GM21737 (cell line): ENCODE measurements around the gene GTF3C5.
"Not testable (repeated sequence)": the region's sequence is repeated elsewhere in the genome, so short reads cannot be mapped to it uniquely, and the experiment has no call there.

Source experiments
- ATAC-seq: cut with Tn5 transposase; IDR thresholded peaks from one replicate; pipeline ENCODE4 v1.9.1; 2021; ENCODE audit warnings: mild to moderate bottlenecking, moderate library complexity; ENCODE audit not compliant: unreplicated experiment

GTF3C5 gene, protein sequence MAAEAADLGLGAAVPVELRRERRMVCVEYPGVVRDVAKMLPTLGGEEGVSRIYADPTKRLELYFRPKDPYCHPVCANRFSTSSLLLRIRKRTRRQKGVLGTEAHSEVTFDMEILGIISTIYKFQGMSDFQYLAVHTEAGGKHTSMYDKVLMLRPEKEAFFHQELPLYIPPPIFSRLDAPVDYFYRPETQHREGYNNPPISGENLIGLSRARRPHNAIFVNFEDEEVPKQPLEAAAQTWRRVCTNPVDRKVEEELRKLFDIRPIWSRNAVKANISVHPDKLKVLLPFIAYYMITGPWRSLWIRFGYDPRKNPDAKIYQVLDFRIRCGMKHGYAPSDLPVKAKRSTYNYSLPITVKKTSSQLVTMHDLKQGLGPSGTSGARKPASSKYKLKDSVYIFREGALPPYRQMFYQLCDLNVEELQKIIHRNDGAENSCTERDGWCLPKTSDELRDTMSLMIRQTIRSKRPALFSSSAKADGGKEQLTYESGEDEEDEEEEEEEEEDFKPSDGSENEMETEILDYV

GRCh38 chr9:133030317-133031129 is at the start of gene GTF3C5:
TSS of gene GTF3C5 (plus strand) at chr9:133030997. CDS start at chr9:133031012, 15 bp downstream.
- peak; percentile 94 for ATAC-seq

DNA sequence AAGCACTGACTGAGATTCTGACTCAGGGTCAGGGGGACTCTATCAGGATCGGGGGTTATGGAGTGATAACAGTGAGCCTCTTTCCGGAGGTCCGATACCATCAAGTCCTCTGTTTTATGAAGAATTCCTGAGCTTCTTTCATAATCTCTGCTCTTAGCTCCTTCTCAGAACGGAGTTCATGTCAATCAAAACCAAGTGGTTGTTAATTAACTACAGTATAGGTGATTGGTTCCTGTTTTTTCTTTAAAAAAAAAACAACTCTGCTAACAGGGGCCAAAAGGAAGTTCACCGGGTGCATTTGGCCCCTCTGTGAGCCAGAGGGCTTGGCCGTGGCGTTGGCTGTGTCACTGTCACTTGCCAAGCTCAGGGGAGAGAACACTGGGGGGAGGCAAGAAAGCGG is 48.3 kb upstream of the GTF3C5 start:
- no peak for ATAC-seq

- ATAC-seq, result no peak
Observed at GRCh38 chr9:132983491-132984201, 47.2 kb upstream of the GTF3C5 start.

DNA sequence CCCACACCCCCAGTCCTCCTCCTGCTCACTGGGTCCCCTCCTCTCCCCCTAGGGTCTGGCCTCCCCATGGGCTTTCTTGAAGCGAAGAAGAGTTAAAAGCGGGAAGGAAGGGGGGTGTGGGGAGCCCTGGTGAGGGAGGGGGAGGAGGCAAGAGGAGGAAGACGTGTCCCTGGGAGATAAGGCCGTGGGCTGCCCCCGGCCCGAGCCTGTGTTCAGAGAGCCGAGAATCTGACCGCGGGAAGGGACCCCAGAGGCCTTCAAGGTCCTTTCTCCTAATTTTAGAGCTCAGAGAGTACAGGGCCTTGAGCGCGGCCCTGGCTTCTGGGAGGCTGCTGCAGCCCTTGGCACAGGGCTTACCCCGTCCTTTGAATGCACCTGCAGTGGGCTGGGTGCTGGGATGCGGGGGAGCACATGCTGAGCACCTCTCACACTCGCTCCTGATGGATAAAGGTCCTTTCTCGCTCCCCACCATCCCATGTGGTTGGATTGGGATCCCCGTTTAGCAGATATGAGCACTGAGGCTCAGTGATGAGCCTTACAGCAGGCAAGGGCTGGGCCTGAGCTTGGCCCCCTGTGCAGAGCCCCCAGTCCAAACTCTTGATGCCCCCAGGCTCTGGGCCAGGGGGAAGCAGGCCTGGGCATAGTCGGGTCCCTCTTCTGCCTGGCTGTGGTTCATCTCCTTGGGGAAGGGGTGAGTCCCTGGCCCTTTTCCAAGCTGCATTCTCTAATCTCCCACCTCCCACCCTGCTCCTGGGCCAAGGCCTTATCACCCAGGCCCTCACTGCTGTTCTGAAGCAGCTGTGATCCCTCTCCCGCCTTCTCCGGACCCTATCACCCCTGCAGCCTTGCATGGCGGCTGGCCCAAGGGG is 46.4 kb upstream of the GTF3C5 start:
- ATAC-seq, result no peak

DNA sequence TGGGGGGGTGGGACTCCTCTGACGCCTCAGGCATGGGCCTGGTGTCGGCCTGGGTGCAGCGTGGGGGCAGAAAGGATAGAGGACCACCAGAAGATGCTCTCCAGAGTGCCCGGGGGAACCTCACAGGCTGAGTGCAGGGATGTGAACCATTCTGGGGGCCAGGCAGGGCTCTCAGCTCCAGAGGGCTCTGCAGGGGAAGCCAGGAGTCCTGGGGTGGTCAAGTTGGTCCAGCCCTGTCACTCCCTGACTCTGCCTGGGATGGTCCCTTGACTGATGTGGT is 45.8 kb upstream of the GTF3C5 start:
- no peak for ATAC-seq

DNA sequence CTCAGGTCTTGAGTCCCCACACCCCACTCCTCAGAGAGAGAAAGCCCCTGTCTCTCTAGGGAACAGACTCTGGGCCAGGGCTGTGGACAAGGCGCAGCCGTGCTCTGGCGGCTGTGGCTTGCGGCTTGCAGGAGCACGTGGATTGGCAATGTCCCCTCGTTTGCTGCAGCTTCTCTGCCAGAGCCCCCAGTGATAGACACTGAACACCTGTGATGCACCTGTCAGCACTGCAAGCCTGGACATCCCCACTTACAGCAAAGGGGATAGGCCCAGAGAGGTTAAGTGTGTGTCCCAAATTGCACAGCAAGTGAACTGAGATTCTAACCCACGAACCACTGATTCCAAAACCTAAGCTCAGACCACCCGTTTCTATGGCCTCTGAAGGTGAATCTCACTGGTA is 45.3 kb upstream of the GTF3C5 start:
- no peak for ATAC-seq

- no peak for ATAC-seq
Observed at GRCh38 chr9:132986114-132986513, 44.7 kb upstream of the GTF3C5 start.

DNA sequence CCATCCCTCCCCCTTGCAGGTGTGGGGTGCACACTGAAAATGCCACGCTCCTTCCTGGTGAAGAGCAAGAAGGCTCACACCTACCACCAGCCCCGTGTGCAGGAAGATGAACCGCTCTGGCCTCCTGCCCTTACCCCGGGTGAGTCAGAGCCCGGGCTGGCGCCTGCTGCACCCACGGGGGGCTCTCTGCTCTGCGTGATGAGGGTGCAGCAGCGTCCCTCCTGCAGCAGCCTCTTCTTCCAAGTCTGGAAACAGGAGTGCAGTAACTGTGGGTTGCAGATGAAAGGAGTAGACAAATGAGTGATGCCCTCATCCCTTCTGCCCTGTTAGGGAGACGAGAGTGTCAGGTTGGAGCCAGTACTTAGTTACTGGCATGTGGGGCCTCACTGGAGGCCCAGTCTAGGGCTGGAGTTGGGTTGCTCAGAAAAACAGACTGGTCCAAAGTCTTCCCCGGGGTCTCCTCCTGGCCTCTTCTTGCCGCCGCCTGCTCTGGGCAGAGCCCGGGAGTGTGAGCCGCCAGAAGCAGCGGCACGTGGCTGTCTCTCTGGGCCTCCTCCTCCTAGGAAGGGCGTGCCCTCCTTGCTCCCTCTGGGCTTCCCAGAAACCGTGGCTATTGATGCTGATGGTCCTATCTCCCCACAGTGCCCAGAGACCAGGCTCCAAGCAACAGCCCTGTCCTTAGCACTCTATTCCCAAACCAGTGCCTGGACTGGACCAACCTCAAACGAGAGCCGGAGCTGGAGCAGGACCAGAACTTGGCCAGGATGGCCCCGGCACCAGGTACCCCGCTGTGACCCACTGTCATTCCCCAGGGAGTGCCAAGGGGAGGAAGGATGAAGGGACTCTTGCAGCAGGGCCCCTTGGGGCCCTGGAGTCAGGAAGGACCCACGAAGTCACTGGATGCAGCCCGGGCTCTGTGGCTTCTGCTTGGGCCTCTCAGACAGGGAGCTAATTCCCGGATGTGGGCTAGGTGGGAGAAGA is 43.9 kb upstream of the GTF3C5 start:
- ATAC-seq, result no peak

DNA sequence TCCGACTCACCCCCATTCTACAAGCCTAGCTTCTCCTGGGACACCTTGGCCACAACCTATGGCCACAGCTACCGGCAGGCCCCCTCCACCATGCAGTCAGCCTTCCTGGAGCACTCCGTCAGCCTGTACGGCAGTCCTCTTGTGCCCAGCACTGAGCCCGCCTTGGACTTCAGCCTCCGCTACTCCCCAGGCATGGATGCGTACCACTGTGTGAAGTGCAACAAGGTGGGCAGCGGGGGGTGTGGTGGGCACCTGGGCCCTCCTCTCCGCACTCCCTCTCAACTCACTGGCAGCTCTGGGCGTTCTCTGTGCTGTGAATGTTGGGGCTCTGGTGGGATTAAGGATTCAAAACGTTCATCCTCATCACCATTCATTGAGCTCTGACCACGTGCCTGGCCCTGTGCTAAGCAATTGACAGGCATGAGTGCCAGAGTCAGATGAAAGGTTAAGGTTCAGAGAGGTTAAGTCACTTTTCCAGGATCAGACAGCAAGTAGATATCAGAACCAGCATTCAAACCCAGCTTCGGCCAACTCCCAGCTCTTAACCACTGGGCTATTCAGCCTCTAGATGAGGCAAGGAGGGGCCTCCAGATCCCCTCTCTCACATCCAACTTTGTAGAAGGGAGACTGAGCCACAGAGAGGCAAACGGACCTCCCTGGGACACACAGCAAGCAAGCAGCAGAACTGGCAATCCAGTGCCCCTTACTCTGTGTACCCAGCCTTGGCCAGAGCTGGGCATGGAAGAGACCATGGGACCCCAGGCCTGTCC is 42.4 kb upstream of the GTF3C5 start:
- no peak for ATAC-seq

DNA sequence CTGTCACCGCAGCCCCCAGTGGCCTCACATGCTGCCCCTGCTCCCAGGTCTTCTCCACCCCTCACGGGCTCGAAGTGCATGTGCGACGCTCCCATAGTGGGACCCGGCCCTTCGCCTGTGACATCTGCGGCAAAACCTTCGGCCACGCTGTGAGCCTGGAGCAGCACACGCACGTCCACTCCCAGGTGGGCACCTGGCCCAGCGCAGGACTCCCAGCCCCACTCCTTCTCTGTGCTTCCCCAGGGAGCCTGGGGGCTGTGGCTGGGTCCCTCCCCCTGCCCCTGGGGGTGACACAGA is 41.8 kb upstream of the GTF3C5 start:
- no peak for ATAC-seq

DNA sequence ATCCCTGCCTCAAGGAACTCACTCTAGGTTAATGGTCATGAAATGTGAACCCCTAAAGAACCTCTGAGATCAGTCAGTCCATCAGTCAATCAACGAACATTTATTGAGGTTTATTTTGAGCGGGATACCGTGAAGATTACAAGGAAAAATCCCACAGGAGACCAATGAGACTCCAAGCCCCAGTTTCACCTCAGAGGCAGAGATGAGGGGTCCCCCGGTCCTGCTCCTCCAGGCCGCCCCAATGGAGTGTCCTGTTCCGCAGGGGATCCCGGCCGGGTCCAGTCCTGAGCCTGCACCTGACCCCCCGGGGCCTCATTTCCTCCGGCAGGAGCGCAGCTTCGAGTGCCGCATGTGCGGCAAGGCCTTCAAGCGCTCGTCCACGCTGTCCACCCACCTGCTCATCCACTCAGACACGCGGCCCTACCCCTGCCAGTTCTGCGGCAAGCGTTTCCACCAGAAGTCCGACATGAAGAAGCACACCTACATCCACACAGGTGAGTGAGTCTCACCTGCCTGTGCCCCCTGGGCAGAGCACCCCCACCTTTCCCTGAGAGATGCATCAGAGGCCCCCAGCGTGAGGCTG is 41.3 kb upstream of the GTF3C5 start:
- ATAC-seq, result no peak

GRCh38 chr9:132989998-132990557 is 40.7 kb upstream of the GTF3C5 start:
- ATAC-seq, result not testable (repeated sequence)

DNA sequence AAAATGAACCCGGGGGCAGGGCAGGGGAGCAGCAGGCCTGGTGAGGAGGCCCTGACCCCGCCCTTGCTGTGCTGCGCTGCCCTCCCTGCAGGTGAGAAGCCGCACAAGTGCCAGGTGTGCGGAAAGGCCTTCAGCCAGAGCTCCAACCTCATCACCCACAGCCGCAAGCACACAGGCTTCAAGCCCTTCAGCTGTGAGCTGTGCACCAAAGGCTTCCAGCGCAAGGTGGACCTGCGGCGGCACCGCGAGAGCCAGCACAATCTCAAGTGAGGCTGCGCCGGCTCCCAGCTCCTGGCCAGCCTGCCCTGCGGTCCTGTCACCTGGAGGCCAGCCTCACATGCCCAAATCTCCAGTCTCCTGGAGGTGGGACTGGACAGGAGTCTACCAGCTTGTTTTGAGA is 40.0 kb upstream of the GTF3C5 start:
- no peak for ATAC-seq

- no peak for ATAC-seq
Observed at GRCh38 chr9:132991351-132992300, 39.2 kb upstream of the GTF3C5 start.

- ATAC-seq, result no peak
Observed at GRCh38 chr9:132993511-132993939, 37.3 kb upstream of the GTF3C5 start.

DNA sequence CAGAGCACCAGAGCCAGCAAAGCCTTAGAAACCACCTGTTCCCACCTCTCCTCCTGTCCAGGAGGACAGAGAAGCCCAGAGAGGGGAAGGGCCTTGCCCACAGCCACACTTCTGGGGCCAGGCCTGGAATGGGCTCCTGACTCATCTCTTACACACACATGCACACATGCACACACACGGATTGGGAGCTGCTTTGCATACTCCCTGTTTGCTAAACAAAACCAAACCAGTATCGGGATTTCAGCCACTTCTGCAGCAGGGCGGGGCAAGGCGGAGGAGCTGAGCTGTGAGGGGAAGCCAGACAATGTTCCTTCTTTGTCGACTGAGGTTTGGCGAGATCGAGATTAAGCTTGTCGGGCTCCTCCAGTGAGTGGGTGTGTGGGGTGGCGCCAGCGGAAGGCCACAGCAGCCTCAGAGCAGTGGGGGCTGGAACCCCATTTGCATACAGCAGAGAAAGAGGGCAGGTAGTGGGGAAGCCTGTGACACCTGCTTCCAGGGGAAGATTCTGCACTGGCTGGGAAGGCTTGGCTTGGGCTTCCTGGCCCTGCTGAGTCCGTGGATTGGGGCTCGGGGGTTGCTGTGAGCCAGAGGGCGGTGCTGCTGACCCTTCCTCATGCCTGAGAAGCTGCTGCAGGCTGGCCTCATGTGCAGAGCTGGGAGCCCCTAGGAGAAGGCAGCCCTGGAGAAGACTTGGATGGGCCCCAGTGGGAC is 36.2 kb upstream of the GTF3C5 start:
- ATAC-seq, result no peak

DNA sequence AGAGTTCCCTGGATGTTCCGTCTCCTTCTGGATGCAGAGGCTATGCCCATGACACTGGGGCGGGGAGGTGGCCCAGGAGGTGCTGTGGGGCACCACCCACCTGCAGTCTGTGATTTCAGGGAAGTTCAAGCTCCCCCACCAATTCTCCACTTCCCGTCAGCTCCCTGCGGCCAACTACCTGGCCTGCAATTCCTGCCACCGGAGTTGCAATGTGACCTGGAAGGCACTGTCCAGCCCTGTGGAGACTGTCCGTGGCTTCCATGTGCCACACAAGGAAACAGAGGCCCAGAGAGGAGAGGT is 35.7 kb upstream of the GTF3C5 start:
- no peak for ATAC-seq
